SU-DHL-6 (cell line): ENCODE results near the gene EFCAB8.

ENCODE experiments used
- EZH2phosphoT487 ChIP-seq: fragments of 200-600 bp; sonication (generic), shearing (Covaris generic); conservative IDR thresholded peaks from 2 replicates; pipeline ENCODE4 v1.6.1; 2018; ENCODE audit warnings: mild to moderate bottlenecking, antibody characterized with exemption, low read length, moderate library complexity, mixed read lengths
- TF ChIP-seq, protein P1 (sequence below): fragments of 200-600 bp; sonication (generic); IDR thresholded peaks from one replicate; pipeline ENCODE4 v1.5.1; 2017; ENCODE audit warnings: antibody characterized with exemption, mild to moderate bottlenecking, low read length, moderate library complexity; ENCODE audit not compliant: insufficient read depth, poor library complexity, severe bottlenecking

DNA sequence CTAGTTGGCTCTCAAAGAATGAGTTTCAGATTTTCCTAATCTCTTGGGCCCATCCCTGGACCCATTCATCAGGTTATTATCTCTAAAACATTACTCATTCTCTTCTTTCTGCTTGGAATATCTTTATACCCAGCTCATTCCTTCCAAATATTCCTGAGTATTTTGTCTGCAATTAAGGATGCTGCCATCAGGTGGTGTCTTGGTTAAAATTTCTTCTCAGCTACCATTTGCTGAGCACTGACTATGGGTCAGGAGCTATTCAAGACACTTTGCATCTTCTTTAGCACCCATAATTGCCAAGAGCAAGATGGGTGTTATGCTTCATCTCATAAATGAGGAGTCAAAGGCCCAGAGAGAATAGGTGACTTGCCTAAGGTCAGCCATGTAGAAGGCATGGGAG lies 137.1 kb downstream of the EFCAB8 start:
- TF ChIP-seq, protein P1, sequence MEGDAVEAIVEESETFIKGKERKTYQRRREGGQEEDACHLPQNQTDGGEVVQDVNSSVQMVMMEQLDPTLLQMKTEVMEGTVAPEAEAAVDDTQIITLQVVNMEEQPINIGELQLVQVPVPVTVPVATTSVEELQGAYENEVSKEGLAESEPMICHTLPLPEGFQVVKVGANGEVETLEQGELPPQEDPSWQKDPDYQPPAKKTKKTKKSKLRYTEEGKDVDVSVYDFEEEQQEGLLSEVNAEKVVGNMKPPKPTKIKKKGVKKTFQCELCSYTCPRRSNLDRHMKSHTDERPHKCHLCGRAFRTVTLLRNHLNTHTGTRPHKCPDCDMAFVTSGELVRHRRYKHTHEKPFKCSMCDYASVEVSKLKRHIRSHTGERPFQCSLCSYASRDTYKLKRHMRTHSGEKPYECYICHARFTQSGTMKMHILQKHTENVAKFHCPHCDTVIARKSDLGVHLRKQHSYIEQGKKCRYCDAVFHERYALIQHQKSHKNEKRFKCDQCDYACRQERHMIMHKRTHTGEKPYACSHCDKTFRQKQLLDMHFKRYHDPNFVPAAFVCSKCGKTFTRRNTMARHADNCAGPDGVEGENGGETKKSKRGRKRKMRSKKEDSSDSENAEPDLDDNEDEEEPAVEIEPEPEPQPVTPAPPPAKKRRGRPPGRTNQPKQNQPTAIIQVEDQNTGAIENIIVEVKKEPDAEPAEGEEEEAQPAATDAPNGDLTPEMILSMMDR, result no peak
- TF ChIP-seq EZH2phosphoT487, result no peak
